B cell (primary cell): ENCODE measurements around the gene SEC22B. TPM values are rescaled to one million over a fixed set of nuclear protein-coding genes. Genes with fewer than 3 reads are reported as not detected.
"Not testable (repeated sequence)": the region's sequence is repeated elsewhere in the genome, so short reads cannot be mapped to it uniquely, and the experiment has no call there.

Source experiments
- ATAC-seq: fragments of 200-7000 bp; cut with Tn5 transposase; one replicate; pipeline ENCODE4 v1.10.0; 2021; ENCODE audit warnings: low read depth, mild to moderate bottlenecking, moderate number of reproducible peaks, moderate library complexity
- CTCF ChIA-PET: fragments of 350-600 bp; sonication (Branson Sonifier 250); formaldehyde crosslinking; loops from one replicate; lab custom pipeline; 2021; ENCODE audit warnings: antibody characterized with exemption, inconsistent platforms; lab: Charles Lee
- POLR2A ChIA-PET: fragments of 350-600 bp; sonication (Branson Sonifier 250); formaldehyde crosslinking; loops from one replicate; lab custom pipeline; 2021; ENCODE audit warnings: antibody characterized with exemption; lab: Charles Lee
- DNase-seq: peaks from one replicate; pipeline ENCODE4 v3.0.0; 2013
- H2AFZ ChIP-seq: 2 replicates; pipeline ENCODE4 v1.6.1; 2012; ENCODE audit warnings: mild to moderate bottlenecking, low read depth, low read length; ENCODE audit not compliant: insufficient read depth, poor library complexity, severe bottlenecking
- H3K27ac ChIP-seq, 2 donors: 1 replicate in 1 of 2; 2 replicates in 1 of 2; pipeline ENCODE4 v1.5.1; 2012 to 2013; ENCODE audit warnings: low read length in 2 of 2, mild to moderate bottlenecking in 2 of 2, moderate library complexity in 1 of 2
- H3K27me3 ChIP-seq, 4 experiments: fragments of 200-600 bp in 1 of 4; sonication (generic) in 1 of 4; replicated peaks in 1 of 4; 1 replicate in 2 of 4; 2 replicates in 2 of 4; pipeline versions ENCODE4 v1.6.1 to v1.7.0; 2013 to 2016; ENCODE audit warnings: low read length in 3 of 4, mild to moderate bottlenecking in 2 of 4, mixed read lengths in 1 of 4, moderate library complexity in 1 of 4; ENCODE audit not compliant: insufficient read depth in 4 of 4, control insufficient read depth in 3 of 4; ENCODE audit errors: control extremely low read depth in 1 of 4
- H3K36me3 ChIP-seq, 2 experiments: replicated peaks in 1 of 2; 1 replicate in 1 of 2; 2 replicates in 1 of 2; pipeline versions ENCODE4 v1.6.1 to v1.7.1; 2013; ENCODE audit warnings: low read length in 1 of 2; ENCODE audit not compliant: insufficient read depth in 2 of 2, control insufficient read depth in 1 of 2; ENCODE audit errors: control extremely low read depth in 1 of 2, extremely low read depth in 1 of 2
- H3K4me1 ChIP-seq, 2 donors: fragments of 200-600 bp in 1 of 2; sonication (generic) in 1 of 2; 1 replicate in 1 of 2; 2 replicates in 1 of 2; pipeline versions ENCODE4 v1.5.1 to v1.6.1; 2013 to 2017; ENCODE audit warnings: low read length in 2 of 2; ENCODE audit not compliant: control insufficient read depth in 2 of 2, insufficient read depth in 2 of 2
- H3K4me2 ChIP-seq: replicated peaks from 2 replicates; pipeline ENCODE3; 2012; ENCODE audit warnings: mild to moderate bottlenecking, low read depth, low read length; ENCODE audit not compliant: poor library complexity, severe bottlenecking
- H3K4me3 ChIP-seq, 5 experiments: fragments of 200-600 bp in 1 of 5; sonication (generic) in 1 of 5; 1 replicate in 3 of 5; 2 replicates in 2 of 5; pipeline versions ENCODE4 v1.5.1 to v1.7.0; 2011 to 2016; ENCODE audit warnings: low read length in 4 of 5, mild to moderate bottlenecking in 4 of 5, low read depth in 2 of 5, control low read depth in 1 of 5, moderate library complexity in 1 of 5; ENCODE audit not compliant: insufficient read depth in 1 of 5; ENCODE audit errors: control extremely low read depth in 1 of 5, extremely low read depth in 1 of 5
- H3K79me2 ChIP-seq: fragments of 200-600 bp; sonication (generic); one replicate; pipeline ENCODE4 v1.6.0; 2016; ENCODE audit warnings: low read length; ENCODE audit not compliant: control insufficient read depth, insufficient read depth
- H3K9ac ChIP-seq: fragments of 200-600 bp; sonication (generic); 2 replicates; pipeline ENCODE4 v1.6.1; 2017; ENCODE audit warnings: mild to moderate bottlenecking, low read length, moderate library complexity
- H3K9me3 ChIP-seq, 3 donors: one replicate each; pipeline versions ENCODE4 v1.6.1 to v1.7.1; 2013; ENCODE audit warnings: low read length in 2 of 3; ENCODE audit not compliant: control insufficient read depth in 2 of 3, insufficient read depth in 1 of 3; ENCODE audit errors: control extremely low read depth in 1 of 3
- H4K20me1 ChIP-seq: 2 replicates; pipeline ENCODE4 v1.6.0; 2012; ENCODE audit warnings: mild to moderate bottlenecking, low read length; ENCODE audit not compliant: insufficient read depth, control insufficient read depth, poor library complexity, severe bottlenecking
- H3K27ac Mint-ChIP-seq: one replicate; pipeline ENCODE4 v1.8.0; 2021; ENCODE audit warnings: mixed read lengths
- H3K27me3 Mint-ChIP-seq: one replicate; pipeline ENCODE4 v1.8.0; 2021; ENCODE audit warnings: mixed read lengths
- H3K4me1 Mint-ChIP-seq: one replicate; pipeline ENCODE4 v1.8.0; 2021; ENCODE audit warnings: mixed read lengths
- H3K4me3 Mint-ChIP-seq: one replicate; pipeline ENCODE4 v1.8.0; 2021; ENCODE audit warnings: mixed read lengths
- H3K9me3 Mint-ChIP-seq: one replicate; pipeline ENCODE4 v1.8.0; 2022; ENCODE audit warnings: mixed read lengths; ENCODE audit not compliant: insufficient read depth
- WGBS: methylation state at CpG from one replicate; pipeline ENCODE4 v1.1.5; 2013; ENCODE audit warnings: missing lambda C conversion rate; ENCODE audit not compliant: insufficient coverage; 5-methylcytosine and 5-hydroxymethylcytosine counted together
- intact Hi-C: fragments of 100-400 bp; cut with micrococcal nuclease; formaldehyde crosslinking; loops from one replicate; pipeline ENCODE4 v1.10.0; 2022
- polyA plus RNA-seq: library from polyadenylated mRNA; depleted of rRNA; stranded (reverse); fragments of >200 nt; gene quantifications from 2 replicates; pipeline ENCODE4 v1.2.3, GENCODE V29; 2012
- total RNA-seq, 2 donors: library from RNA; stranded (reverse); fragments of 120-200 nt in 1 of 2; gene quantifications; 1 replicate in 1 of 2; 2 replicates in 1 of 2; pipeline versions ENCODE4 v1.2.3 to v1.2.4, GENCODE V29; 2013 to 2022

SEC22B gene
- total and polyA plus RNA-seq, 2 donors (not counting 1 experiment from before 2014, with no cell fraction given), result 6.5 to 33.0 TPM

- H3K27ac Mint-ChIP-seq, H3K4me3 Mint-ChIP-seq, H3K27me3 ChIP-seq, ATAC-seq, H4K20me1 ChIP-seq, H3K4me1 ChIP-seq, H3K4me3 ChIP-seq, intact Hi-C loops, CTCF ChIA-PET, POLR2A ChIA-PET, H3K9me3 Mint-ChIP-seq, H3K36me3 ChIP-seq, H3K9ac ChIP-seq, H3K27ac ChIP-seq, H3K79me2 ChIP-seq, DNase-seq, H3K4me2 ChIP-seq, H2AFZ ChIP-seq, H3K9me3 ChIP-seq, H3K27me3 Mint-ChIP-seq, H3K4me1 Mint-ChIP-seq: not testable (repeated sequence)
- WGBS, result no CpG with 5 or more reads among the region's 1 CpG
Observed at GRCh38 chr1:120164761-120165160, 11.6 kb downstream of the SEC22B start.

GRCh38 chr1:120162015-120162414 lies 14.3 kb downstream of the SEC22B start:
- H3K4me1 ChIP-seq, H3K27me3 Mint-ChIP-seq, H3K9ac ChIP-seq, H3K4me3 ChIP-seq, H3K27ac Mint-ChIP-seq, H4K20me1 ChIP-seq, H3K27me3 ChIP-seq, H3K9me3 ChIP-seq, H3K4me1 Mint-ChIP-seq, H3K79me2 ChIP-seq, H3K4me2 ChIP-seq, H3K4me3 Mint-ChIP-seq, DNase-seq, H2AFZ ChIP-seq, H3K9me3 Mint-ChIP-seq, H3K36me3 ChIP-seq, POLR2A ChIA-PET, CTCF ChIA-PET, ATAC-seq, H3K27ac ChIP-seq, intact Hi-C loops: not testable (repeated sequence)
- no CpG with 5 or more reads among the region's 2 CpGs for WGBS

GRCh38 chr1:120158495-120158894 lies 17.8 kb downstream of the SEC22B start:
- ATAC-seq, H3K4me3 ChIP-seq, H3K36me3 ChIP-seq, H3K79me2 ChIP-seq, H2AFZ ChIP-seq, H3K27ac Mint-ChIP-seq, H3K4me1 Mint-ChIP-seq, H3K27me3 ChIP-seq, H3K4me1 ChIP-seq, DNase-seq, POLR2A ChIA-PET, H3K9ac ChIP-seq, H3K27me3 Mint-ChIP-seq, H3K27ac ChIP-seq, H3K9me3 Mint-ChIP-seq, H3K9me3 ChIP-seq, H3K4me3 Mint-ChIP-seq, H4K20me1 ChIP-seq, CTCF ChIA-PET, intact Hi-C loops, H3K4me2 ChIP-seq: not testable (repeated sequence)
- no CpG with 5 or more reads among the region's 1 CpG for WGBS

GRCh38 chr1:120158086-120158485 lies 18.2 kb downstream of the SEC22B start:
- POLR2A ChIA-PET, H3K27me3 ChIP-seq, H3K27ac Mint-ChIP-seq, intact Hi-C loops, H3K36me3 ChIP-seq, H3K79me2 ChIP-seq, H3K9ac ChIP-seq, DNase-seq, H3K9me3 Mint-ChIP-seq, ATAC-seq, H3K27ac ChIP-seq, H3K4me1 Mint-ChIP-seq, CTCF ChIA-PET, H3K4me1 ChIP-seq, H3K4me3 ChIP-seq, H3K4me3 Mint-ChIP-seq, H2AFZ ChIP-seq, H3K27me3 Mint-ChIP-seq, H3K4me2 ChIP-seq, H3K9me3 ChIP-seq, H4K20me1 ChIP-seq: not testable (repeated sequence)
- WGBS, result no CpG with 5 or more reads among the region's 4 CpGs
